ENCODE data around the gene RNF20. TPM values are rescaled to one million over a fixed set of nuclear protein-coding genes. Genes with fewer than 3 reads are reported as not detected.
"Not testable (repeated sequence)": the region's sequence is repeated elsewhere in the genome, so short reads cannot be mapped to it uniquely, and the experiment has no call there.

Gene RNF20
- total RNA-seq (2014; rRNA removed; shearing (Covaris generic)): 13.5 and 21.4 TPM in 2 replicates

GRCh38 chr9:101533334-101534204 is at the start of gene RNF20:
TSS of gene RNF20 (plus strand) at chr9:101533853. CDS start at chr9:101535424, 1,571 bp downstream.
- in situ Hi-C loops (cut with HindIII; ENCODE audit: low sequenced_read_pairs): no loop called here
- DNase-seq (ENCODE audit: low spot score): peak; percentile 100

GRCh38 chr9:101484046-101484445 is 49.6 kb upstream of the RNF20 start:
- DNase-seq (ENCODE audit: low spot score): no peak
- in situ Hi-C loops (cut with HindIII; ENCODE audit: low sequenced_read_pairs): no loop called here

GRCh38 chr9:101485924-101486692 is 47.5 kb upstream of the RNF20 start:
- peak; percentile 72 for DNase-seq (ENCODE audit: low spot score)
- in situ Hi-C loops (cut with HindIII; ENCODE audit: low sequenced_read_pairs): no loop called here

- in situ Hi-C loops (cut with HindIII; ENCODE audit: low sequenced_read_pairs): no loop called here
- DNase-seq (ENCODE audit: low spot score): peak; percentile 92
These were observed 46.8 kb upstream of the RNF20 start for GRCh38 chr9:101486693-101487442.

- in situ Hi-C loops (cut with HindIII; ENCODE audit: low sequenced_read_pairs): no loop called here
- DNase-seq (ENCODE audit: low spot score): no peak
These were observed 46.2 kb upstream of the RNF20 start for GRCh38 chr9:101487443-101487840.

- DNase-seq (ENCODE audit: low spot score): no peak
- in situ Hi-C loops (cut with HindIII; ENCODE audit: low sequenced_read_pairs): no loop called here
These were observed 37.8 kb upstream of the RNF20 start for GRCh38 chr9:101495810-101496209.

GRCh38 chr9:101498323-101498722 is 35.3 kb upstream of the RNF20 start:
- DNase-seq (ENCODE audit: low spot score): no peak
- in situ Hi-C loops (cut with HindIII; ENCODE audit: low sequenced_read_pairs): no loop called here

- in situ Hi-C loops (cut with HindIII; ENCODE audit: low sequenced_read_pairs): no loop called here
- DNase-seq (ENCODE audit: low spot score): no peak
These were observed 29.5 kb upstream of the RNF20 start for GRCh38 chr9:101504188-101504587.

- in situ Hi-C loops (cut with HindIII; ENCODE audit: low sequenced_read_pairs): no loop called here
- peak; percentile 43 for DNase-seq (ENCODE audit: low spot score)
These were observed 25.4 kb upstream of the RNF20 start for GRCh38 chr9:101508211-101508610.

GRCh38 chr9:101509572-101509971 is 24.1 kb upstream of the RNF20 start:
- no peak for DNase-seq (ENCODE audit: low spot score)
- in situ Hi-C loops (cut with HindIII; ENCODE audit: low sequenced_read_pairs): no loop called here

GRCh38 chr9:101510459-101510858 is 23.2 kb upstream of the RNF20 start:
- in situ Hi-C loops (cut with HindIII; ENCODE audit: low sequenced_read_pairs): no loop called here
- DNase-seq (ENCODE audit: low spot score): no peak

GRCh38 chr9:101511009-101511408 is 22.6 kb upstream of the RNF20 start:
- in situ Hi-C loops (cut with HindIII; ENCODE audit: low sequenced_read_pairs): no loop called here
- no peak for DNase-seq (ENCODE audit: low spot score)

- DNase-seq (ENCODE audit: low spot score): no peak
- in situ Hi-C loops (cut with HindIII; ENCODE audit: low sequenced_read_pairs): no loop called here
These were observed 21.5 kb upstream of the RNF20 start for GRCh38 chr9:101512116-101512515.

GRCh38 chr9:101513351-101513750 is 20.3 kb upstream of the RNF20 start:
- in situ Hi-C loops (cut with HindIII; ENCODE audit: low sequenced_read_pairs): no loop called here
- DNase-seq (ENCODE audit: low spot score): no peak

- in situ Hi-C loops (cut with HindIII; ENCODE audit: low sequenced_read_pairs): no loop called here
- no peak for DNase-seq (ENCODE audit: low spot score)
These were observed 19.6 kb upstream of the RNF20 start for GRCh38 chr9:101514071-101514470.

GRCh38 chr9:101516655-101517054 is 17.0 kb upstream of the RNF20 start:
- in situ Hi-C loops (cut with HindIII; ENCODE audit: low sequenced_read_pairs): no loop called here
- no peak for DNase-seq (ENCODE audit: low spot score)

- DNase-seq (ENCODE audit: low spot score); in situ Hi-C loops (cut with HindIII; ENCODE audit: low sequenced_read_pairs): not testable (repeated sequence)
These were observed 15.2 kb upstream of the RNF20 start for GRCh38 chr9:101518489-101518888.

- in situ Hi-C loops (cut with HindIII; ENCODE audit: low sequenced_read_pairs): no loop called here
- no peak for DNase-seq (ENCODE audit: low spot score)
These were observed 9.3 kb upstream of the RNF20 start for GRCh38 chr9:101524371-101524770.

- in situ Hi-C loops (cut with HindIII; ENCODE audit: low sequenced_read_pairs): no loop called here
- DNase-seq (ENCODE audit: low spot score): no peak
These were observed 6.6 kb upstream of the RNF20 start for GRCh38 chr9:101527066-101527465.

GRCh38 chr9:101528015-101528414 is 5.6 kb upstream of the RNF20 start:
- DNase-seq (ENCODE audit: low spot score): no peak
- in situ Hi-C loops (cut with HindIII; ENCODE audit: low sequenced_read_pairs): no loop called here

All from G401 (cell line).